ENCODE results near the gene IDUA.
"Not testable (repeated sequence)": the region's sequence is repeated elsewhere in the genome, so short reads cannot be mapped to it uniquely, and the experiment has no call there.

Gene IDUA

GRCh38 chr4:986879-987623, at the start of gene IDUA:
IDUA (plus strand) TSS chr4:987044; CDS start chr4:987085, 41 bp downstream.
- peak; percentile 73 for DNase-seq (ENCODE audit: low spot score)

GRCh38 chr4:939508-939907, 47.3 kb upstream of the IDUA start:
- not testable (repeated sequence) for DNase-seq (ENCODE audit: low spot score)

- DNase-seq (ENCODE audit: low spot score) = no peak
Observed at GRCh38 chr4:945274-946102, 41.4 kb upstream of the IDUA start.

GRCh38 chr4:946103-946450, 40.8 kb upstream of the IDUA start:
- no peak for DNase-seq (ENCODE audit: low spot score)

- no peak for DNase-seq (ENCODE audit: low spot score)
Observed at GRCh38 chr4:946517-947471, 40.0 kb upstream of the IDUA start.

GRCh38 chr4:947491-947971, 39.3 kb upstream of the IDUA start:
- no peak for DNase-seq (ENCODE audit: low spot score)

GRCh38 chr4:948101-948935, 38.5 kb upstream of the IDUA start:
- no peak for DNase-seq (ENCODE audit: low spot score)

- DNase-seq (ENCODE audit: low spot score) = no peak
Observed at GRCh38 chr4:948936-949300, 37.9 kb upstream of the IDUA start.

- no peak for DNase-seq (ENCODE audit: low spot score)
Observed at GRCh38 chr4:949656-950055, 37.2 kb upstream of the IDUA start.

GRCh38 chr4:950136-951020, 36.5 kb upstream of the IDUA start:
- DNase-seq (ENCODE audit: low spot score) = no peak

GRCh38 chr4:951186-951585, 35.7 kb upstream of the IDUA start:
- no peak for DNase-seq (ENCODE audit: low spot score)

- DNase-seq (ENCODE audit: low spot score) = no peak
Observed at GRCh38 chr4:951594-952468, 35.0 kb upstream of the IDUA start.

GRCh38 chr4:952881-953573, 33.8 kb upstream of the IDUA start:
- DNase-seq (ENCODE audit: low spot score) = no peak

GRCh38 chr4:953574-953915, 33.3 kb upstream of the IDUA start:
- no peak for DNase-seq (ENCODE audit: low spot score)

- DNase-seq (ENCODE audit: low spot score) = no peak
Observed at GRCh38 chr4:954211-955020, 32.4 kb upstream of the IDUA start.

- DNase-seq (ENCODE audit: low spot score) = no peak
Observed at GRCh38 chr4:955161-955921, 31.5 kb upstream of the IDUA start.

- no peak for DNase-seq (ENCODE audit: low spot score)
Observed at GRCh38 chr4:955931-956381, 30.9 kb upstream of the IDUA start.
